ENCODE data around the gene CYTH1.
"Not testable (repeated sequence)": the region's sequence is repeated elsewhere in the genome, so short reads cannot be mapped to it uniquely, and the experiment has no call there.

The CYTH1 gene

DNA sequence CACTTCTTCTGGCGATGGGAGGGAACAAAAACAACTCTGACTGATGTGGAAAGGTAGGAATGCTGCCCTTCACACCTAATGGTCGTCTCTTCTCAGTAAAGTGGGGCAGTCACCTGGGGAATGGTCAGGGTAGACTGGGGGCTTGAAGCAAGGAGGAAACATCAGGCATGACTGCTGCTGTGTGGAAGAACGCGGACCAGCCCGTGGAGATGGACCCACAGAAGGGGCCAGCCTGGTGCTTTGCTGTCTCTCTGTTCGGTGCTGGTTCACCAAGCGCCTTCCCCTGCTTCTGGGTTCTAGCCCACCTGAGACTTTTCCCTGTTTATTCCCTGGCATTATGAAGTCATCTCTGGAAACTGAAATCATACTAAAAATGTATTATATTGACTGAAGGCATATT lies 108.7 kb downstream of the CYTH1 start:
- in situ Hi-C loops (cut with HindIII; ENCODE audit: low sequenced_read_pairs), result no loop called here

DNA sequence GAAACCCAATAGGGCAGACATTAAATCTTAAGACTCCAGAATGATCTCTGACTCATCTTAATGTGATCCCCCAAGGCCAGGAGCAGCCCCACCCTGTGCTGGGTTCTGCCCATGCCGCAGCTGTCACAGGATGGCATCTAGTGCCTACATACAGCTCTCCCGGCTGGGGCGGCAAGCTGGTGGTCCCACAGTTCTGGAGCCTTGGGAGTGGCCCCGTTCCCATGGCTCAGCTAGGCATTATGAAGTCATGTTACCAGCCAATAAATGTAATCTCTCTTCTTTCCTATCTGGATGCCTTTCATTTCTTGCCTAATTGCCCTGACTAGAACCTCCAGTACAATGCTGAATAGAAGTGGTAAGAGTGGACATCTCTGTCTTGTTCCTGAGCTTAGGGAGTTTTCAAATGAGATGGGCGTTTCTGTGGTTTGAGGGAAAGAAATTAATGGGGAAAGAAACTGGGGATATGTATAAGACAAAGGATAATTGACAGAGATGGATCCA lies 109.2 kb downstream of the CYTH1 start:
- in situ Hi-C loops (cut with HindIII; ENCODE audit: low sequenced_read_pairs), result no loop called here

DNA sequence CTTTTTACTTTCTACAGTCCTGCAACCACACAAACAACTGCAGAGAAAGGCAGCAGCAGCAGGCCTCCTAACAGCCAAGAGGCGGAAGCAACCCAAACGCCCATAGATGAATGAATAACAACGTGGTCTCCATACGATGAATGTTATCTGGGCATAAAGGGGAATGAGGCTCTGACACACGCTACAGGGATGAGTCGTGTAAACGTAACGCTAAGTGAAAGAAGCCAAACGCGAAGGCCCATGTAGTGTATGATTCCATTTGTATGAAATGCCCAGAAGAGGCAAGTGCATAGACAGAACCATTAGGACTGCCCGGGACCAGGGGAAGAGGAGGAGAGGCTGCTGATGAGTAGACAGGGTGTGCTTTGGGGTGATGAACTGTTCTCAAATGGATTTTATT lies 110.1 kb downstream of the CYTH1 start:
- in situ Hi-C loops (cut with HindIII; ENCODE audit: low sequenced_read_pairs), result no loop called here

DNA sequence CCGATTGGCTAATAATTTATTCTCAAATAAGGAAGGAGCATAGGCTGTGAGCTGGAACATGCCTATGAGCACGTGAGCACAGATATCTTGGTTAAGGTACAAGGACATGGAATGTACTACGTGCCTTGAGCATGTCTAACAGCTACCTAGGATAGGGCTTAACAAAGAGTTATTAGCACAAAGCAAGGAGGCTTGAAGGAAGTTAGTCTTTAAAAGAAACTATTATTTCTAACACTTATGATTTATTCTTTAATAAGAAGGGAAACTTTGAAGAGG lies 110.4 kb downstream of the CYTH1 start:
- in situ Hi-C loops (cut with HindIII; ENCODE audit: low sequenced_read_pairs), result not testable (repeated sequence)

DNA sequence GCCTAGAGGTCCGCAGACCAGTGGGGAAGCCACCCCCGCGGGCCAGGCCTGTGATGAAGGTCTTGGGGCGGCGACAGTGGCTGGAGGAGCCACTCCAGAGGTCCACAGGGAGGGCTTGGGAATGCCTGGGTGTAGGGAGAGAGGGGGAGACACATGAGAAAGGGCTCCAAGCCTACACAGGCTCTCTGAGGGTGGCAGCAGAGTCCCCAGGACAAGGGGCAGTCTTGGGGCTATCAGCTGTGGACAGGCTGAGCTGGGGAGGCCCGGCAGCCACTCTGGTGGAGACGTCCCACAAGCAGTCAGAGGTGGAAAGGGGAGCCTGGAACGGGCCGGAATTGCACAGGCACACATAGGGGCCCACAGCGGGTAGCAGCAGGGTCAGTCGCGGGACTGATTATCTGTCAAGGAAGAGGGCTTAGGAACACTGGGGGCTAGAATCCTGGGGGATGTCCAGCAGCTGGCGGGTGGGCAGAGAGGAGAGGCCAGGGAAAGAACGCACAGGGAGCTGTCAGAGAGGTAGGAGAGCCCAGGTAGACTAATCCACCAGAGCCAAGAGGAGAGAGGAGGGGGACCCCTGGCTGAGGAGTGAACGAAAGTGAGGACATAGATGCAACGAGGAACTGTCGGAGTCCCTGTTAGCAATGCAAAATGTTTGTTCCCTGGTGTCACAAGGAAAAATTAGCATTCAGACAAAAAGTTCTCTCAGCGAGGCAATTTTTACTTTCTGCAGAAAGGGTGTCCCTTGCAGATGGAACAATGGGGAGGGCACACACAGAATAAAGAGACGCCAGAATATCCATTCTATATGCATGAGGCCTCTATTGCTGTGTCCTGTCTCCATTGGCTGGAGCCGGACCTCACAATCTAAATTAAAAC lies 111.0 kb downstream of the CYTH1 start:
- in situ Hi-C loops (cut with HindIII; ENCODE audit: low sequenced_read_pairs), result no loop called here

DNA sequence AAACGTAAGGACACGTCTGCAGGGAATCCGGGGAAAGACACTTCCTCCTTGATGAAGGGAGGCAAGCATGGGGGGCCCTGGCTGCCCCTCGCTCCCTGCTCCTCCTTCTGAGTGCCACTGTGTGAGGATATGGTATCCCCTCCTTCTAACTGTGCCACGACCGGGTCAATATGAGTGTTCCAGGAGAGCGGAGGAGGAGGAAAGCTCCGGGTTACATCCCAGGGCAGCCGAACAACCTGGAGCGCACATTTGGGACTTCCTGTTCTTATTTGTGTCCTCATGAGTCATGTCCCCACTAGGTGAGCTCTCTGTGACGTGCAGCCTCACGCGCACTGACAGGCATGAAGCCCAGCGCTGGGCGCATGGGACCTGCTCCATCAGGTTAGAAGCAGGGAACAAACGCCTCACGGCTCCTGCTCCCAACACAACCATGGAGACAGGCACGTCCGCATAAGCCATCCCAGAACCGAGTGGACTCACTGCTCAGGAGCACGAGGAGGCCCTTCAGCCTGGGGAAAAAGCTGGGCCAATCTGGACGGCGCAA lies 112.0 kb downstream of the CYTH1 start:
- in situ Hi-C loops (cut with HindIII; ENCODE audit: low sequenced_read_pairs), result no loop called here

DNA sequence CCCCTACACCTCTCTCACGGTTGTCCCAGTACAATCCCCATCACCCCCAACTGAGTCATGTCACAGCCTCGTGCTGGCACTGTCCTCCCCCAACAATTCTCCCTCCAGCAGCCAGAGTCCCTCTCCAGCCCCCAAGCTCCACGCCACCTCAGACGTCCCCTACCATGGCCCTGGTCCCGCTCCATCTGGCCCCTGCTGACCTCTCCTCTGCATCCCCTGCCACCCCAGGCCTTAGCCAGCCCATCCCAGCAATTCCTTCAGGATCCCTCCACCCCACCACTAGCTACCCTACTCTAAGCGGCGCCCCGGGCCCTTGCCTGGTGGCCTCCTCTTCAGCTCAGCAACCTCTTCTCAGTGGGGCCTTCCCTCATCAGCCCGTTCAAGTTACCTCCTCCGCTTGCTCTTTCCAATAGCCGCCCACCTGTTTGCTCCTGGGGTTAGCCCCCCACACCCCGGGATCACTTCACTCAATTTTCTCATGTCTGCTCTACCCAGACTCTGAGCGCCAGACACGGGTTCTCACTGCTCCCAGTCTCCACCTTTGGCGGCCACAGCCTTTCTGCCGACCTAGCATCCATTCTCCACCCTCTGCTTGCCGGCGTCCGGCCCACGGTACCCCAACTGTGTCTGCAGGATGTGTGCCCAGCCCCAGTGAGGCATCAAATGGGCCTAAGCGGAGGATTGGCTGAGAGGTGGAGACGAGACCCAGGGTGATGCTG lies 112.7 kb downstream of the CYTH1 start:
- in situ Hi-C loops (cut with HindIII; ENCODE audit: low sequenced_read_pairs), result no loop called here

DNA sequence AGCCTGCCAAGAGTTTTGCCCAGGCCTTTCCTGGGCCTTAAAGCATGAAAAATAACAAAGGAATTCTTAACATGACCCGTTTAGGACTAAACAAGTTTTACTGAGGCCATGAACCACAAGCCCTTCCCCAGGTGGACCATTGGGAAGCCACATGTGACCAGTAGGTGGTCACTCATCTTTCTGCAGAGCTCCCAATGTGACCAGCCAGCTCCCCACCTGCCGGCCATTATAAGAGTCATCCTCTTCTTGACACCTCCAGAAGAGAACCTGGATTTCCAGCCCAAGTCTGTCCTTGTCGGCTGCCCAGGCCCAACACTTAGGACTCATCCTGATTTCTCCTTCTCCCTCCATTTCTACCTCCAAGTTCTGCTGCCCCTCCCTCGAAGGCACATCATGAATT lies 113.2 kb downstream of the CYTH1 start:
- in situ Hi-C loops (cut with HindIII; ENCODE audit: low sequenced_read_pairs), result no loop called here

DNA sequence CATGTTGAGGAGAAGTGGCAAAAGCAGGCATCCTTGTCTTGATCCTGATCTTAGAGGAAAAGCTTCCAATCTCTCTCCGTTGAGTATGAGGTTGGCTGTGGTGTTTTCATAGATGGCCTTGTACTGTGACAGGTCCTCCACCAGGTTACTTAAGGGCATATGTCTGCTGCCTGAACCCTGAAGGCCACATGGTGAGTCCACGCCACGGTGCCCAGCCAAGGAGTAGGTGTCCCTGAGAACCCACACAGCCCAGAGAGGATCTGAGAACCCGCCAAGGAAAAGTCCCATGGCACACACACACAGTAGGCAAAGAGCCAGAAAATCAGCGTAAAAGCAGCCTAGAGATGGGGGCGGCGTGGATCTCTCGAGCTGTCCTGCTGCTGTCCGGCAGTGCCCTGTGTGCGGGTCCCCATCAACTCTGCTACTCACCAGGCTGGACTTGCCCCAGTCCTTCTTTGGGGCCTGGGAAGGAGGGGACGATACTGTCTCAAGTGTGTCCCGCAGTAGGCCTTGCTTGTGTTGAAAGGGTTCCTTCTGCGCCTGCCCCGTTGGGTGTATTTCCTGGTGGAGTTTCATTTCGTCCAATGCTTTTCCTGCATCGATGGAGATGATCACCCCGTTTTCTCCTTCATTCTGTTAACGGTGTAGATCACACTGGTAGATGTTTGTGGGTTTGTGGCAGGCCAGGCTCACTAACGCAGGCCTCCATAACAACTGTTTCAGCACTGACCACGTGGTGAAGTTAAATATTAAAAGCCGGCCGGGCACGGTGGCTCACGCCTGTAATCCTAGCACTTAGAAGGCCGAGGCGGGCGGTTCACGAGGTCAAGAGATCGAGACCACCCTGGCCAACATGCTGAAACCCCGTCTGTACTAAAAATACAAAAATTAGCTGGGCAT lies 114.1 kb downstream of the CYTH1 start:
- in situ Hi-C loops (cut with HindIII; ENCODE audit: low sequenced_read_pairs), result no loop called here

DNA sequence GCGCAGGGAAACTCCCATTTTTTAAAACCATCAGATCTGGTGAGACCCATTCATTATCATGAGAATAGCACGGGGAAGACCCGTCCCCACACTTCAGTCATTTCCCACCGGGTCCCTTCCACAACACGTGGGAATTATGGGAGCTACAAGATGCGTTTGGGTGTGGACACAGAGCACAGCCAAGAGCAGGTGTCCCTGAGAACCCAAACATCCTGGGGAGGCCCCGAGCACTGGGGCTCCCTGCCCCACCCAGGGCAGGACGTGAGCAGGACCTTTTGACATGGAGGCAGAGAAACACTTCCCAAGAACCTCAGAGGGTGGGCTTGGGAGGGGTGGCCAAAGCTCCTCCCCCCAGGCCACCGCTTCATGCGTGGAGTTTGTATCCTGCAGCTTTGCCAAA lies 115.0 kb downstream of the CYTH1 start:
- in situ Hi-C loops (cut with HindIII; ENCODE audit: low sequenced_read_pairs), result no loop called here

DNA sequence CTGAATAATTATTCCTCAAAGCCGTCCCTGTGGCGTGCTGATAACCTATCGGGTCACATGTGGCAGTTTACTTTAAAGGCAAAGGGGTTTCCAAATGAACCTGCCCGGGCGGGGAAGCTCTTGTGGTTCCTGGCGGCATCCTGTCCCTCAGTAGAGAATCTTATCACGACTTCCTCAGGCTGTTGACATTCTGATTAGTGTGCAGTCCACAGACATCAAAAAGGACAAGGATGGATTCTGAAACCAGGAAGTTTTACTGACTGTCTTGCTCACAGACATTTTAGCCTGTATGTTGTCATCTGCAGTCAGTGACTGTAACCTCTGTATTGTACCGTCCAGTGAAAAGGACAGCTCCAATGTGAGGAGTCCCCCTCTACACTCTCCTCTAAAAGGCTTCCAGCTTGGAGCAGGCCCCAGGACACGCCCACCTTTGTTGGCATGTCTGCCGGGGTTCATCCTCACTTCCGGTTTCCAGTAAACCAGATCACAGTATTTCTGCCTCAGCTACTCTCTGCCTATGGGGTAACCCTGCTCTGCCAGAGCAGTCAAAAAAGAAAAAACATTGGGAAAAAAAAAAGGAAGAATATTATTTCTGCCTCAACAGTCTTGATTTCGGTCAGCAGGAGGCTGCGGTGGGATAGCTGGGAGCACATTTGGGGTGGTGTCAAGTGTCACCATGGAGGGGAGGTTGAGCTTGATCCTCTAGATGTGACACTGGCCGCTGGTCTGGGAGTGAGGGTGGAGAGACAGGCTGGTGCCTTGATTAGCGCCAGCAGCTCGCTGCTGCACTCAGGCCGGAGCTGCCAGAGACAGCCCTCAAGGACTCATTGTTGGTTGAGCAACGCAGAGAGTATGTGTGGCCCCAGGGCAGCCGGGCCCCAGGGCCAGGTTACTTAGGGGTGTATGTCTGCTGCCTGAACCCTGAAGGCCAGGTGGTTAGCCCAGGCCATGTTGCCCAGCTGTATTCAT lies 115.8 kb downstream of the CYTH1 start:
- in situ Hi-C loops (cut with HindIII; ENCODE audit: low sequenced_read_pairs), result no loop called here

DNA sequence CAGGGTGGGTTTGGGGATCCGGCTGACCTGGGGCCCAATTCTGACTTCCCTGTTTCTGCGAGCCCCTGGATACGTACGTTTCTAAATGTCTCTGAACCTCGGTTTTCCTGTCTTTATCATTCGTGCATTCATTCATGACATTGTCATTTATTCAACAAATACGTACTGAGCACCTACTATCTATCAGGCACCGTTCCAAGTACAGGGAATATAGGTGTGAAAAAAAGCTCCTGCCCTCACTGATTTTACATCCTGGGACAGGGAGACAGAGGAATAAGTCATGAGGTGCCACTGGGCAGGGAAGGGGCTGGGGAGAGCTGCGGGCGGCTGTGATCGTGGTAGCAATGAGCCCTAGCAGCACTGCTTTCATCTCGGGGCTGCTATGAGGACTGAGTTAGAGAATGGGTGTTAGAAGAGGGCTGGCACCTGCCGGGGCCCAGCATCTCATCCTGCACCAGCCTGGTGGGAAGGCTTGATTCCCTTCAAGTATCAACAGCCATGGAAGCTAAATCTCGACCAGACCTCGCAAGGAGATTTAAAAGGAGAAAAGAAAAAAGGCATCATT lies 116.6 kb downstream of the CYTH1 start:
- in situ Hi-C loops (cut with HindIII; ENCODE audit: low sequenced_read_pairs), result no loop called here

DNA sequence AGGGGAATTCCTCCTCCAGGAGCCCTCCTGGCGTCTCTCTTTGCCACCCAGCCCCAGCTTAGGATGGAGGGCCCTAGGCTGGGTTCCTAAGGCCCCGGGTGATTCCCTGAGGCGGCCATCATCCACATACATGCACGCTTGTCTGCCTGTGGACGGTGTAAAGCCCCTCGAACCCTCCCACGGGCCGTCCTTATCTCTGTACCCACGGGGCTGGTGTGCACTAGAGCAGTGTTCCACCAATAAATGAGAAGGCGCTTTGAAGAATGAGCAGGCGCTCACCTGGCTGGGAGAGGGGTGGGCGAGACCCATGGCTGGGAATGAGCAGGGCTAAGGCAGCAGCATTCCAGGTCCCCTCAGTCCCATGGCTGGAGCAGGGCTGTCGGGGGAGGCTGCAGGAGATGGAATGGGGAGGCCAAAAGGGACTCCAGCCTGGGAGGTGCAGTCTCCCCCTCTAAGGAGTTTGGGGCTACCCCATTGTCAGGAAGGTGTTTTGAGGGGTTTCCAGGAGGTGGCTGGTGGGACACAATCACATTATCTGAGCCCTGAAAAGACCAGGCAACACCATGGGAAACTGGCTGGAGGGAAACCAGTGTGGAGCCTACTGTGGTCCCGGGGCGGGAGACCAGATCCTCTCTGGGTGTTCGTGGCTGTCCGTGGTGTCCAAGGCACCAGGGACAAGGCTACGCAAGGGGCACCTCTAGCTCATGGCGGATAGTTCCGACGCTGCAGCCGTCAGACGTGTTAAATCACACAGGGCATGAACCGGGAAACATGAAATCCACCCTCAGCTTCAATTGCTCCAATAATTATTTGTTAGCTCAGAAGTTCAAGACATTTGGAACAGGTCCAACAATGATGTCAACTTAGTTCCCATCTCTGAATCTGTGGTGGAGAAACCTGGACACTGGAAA lies 117.3 kb downstream of the CYTH1 start:
- in situ Hi-C loops (cut with HindIII; ENCODE audit: low sequenced_read_pairs), result no loop called here

DNA sequence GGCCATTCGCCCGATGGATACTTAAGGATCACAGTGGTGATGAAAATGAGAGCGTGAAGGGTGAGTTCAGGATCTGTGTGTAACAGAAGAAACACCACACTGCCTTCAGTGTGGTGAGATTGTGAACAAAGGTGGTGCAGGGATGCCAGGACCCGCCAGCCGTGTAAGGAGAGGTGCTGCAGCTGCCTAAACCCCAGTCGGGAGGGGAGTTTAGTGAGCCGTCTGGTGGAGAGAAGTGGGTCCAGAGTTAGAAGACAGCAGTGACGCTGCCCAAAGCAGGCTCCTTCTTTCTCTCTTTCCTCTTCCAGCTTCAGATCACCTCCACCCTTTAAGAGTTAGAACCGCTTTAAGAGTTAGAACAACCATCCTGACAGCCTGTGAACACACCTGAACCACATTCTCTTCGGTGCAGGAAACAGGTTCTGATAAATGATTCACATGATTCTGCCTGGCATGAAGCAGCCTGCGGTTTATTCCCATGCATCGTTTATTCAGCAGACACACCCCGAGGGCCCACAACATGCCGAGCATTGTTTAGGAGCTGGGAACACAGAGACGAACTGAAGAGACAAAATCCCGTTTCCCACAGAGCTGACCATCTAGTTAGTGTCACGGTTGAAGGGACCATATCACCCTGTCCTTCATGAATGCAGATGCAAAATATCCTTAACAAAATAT lies 120.8 kb downstream of the CYTH1 start:
- in situ Hi-C loops (cut with HindIII; ENCODE audit: low sequenced_read_pairs), result no loop called here

DNA sequence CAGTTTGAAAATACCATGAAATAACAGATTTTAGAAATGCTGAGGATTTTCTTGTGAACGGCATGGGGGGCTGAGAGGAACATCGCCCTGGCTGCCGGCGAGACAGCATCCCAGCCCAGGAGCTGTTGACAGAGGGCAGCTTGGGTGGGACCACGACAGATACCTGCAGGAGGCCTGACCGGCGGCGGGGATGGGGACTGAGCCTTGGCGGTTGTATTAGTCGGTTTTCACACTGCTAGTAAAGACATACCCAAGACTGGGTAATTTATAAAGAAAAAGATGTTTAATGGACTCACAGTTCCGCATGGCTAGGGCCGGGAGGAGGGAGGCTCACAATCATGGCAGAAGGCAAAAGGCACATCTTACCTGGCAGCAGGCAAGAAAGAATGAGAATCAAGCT lies 122.5 kb downstream of the CYTH1 start:
- in situ Hi-C loops (cut with HindIII; ENCODE audit: low sequenced_read_pairs), result no loop called here

DNA sequence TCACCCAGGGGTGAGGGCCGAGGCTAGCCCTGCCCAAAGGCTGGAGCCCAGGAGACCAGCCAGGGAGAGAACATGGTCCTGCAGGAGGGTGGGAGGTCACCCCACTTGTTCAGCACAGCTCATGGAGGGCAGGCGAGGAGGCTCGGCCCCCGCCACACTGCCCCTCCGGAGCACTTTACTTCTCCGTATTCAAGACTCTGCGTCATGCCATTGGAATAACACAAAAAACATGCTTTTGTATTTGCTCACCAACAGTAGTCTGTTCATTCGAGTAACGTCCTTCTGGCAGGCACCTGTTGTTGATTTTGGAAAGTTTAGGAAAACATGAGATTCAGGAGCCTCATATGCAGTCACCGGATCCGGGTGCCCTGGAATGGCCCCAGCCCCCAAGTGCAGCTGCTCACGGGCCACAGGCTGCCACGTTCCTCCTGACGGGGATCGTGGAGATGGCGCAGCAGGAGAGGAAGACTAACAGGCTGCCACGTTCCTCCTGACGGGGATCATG lies 123.7 kb downstream of the CYTH1 start:
- in situ Hi-C loops (cut with HindIII; ENCODE audit: low sequenced_read_pairs), result no loop called here

DNA sequence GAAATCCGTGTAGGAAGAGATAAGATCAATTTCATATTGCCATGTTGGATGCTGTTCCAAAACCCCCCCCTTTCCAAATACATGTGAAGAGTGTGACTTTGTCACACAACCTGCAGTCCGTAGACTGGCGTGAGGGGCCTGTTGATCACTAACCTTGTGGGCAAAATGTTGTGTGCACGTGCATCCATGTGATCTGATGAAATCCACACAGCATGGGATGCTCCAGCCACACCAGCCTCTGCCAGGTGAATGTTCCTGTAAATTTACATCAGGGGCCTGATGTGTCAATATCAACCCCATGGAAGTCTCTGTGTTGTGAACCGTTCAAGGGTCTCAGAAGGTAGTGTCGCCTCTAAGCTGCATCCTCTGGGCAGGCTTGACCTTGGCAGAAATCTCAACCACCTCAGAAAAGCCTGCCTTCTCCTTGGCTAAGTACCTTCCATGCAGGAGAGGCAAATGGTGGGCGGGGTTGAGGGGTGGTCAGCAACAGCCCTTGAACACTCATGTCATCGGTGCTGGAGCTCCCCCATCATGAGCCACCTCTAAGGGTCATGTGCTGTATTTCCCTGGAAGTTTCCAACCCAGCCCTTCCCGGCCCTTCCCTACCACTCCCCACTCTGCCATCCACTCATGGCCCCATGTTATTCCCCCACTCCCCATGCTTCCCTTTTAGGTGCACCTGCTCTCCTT lies 126.7 kb downstream of the CYTH1 start:
- in situ Hi-C loops (cut with HindIII; ENCODE audit: low sequenced_read_pairs), result no loop called here
